ENCODE measurements around the gene PTPRC. TPM values are rescaled to one million over a fixed set of nuclear protein-coding genes. Genes with fewer than 3 reads are reported as not detected.

PTPRC gene
- total RNA-seq, 2 experiments from 2014 or later, result 177 to 241 TPM

DNA sequence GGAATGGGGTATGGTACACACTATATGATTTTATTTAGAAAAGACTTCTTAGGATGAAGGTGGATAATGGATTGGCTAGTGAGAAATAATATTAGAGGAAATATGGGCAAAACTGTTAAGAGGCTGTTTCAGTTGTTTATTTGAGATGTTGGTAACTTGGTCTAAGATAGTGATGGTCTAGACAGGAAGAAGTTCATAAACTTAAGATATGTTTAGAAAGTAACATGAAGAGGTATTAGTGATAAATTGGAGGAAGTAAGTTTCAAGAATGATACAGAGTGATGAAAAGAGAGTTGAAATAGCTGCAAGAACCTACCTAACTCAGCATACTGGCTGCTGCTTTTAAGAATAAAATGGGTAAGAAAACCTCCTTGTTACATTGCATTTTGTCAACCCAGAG, 9.2 kb upstream of the PTPRC start:
- peak overlapping the region; percentile 11 for H3K27ac ChIP-seq (ENCODE audit: low read depth, low read length, poor library complexity, severe bottlenecking)
- H3K4me1 ChIP-seq (ENCODE audit: insufficient read depth, low read length, poor library complexity, severe bottlenecking), result peaks cover 95% of the 10 kb centered on the region
- BruUV-seq (replicated peaks), result no TSS peak
- H4K20me1 ChIP-seq (ENCODE audit: insufficient read depth, low read length), result no peaks in the 10 kb centered on the region
- DNase-seq (ENCODE audit: low spot score), result no peak
- ChIA-PET POLR2A (interaction anchor here (0.9 to 12.5 kb wide), 5 partner anchors 7 to 48 kb away, joined by 4 to 405 read pairs (median 4); no protein-coding TSS in a partner anchor), CTCF (ENCODE audit: unreplicated experiment) (no interaction called here)
- no peaks in the 10 kb centered on the region for H3K9me2 ChIP-seq (ENCODE audit: insufficient read depth, low read length)
- peaks cover 43% of the 10 kb centered on the region for H3K36me3 ChIP-seq (ENCODE audit: insufficient read depth, low read length)
- peak overlapping the region; percentile 21 for H3K4me2 ChIP-seq (ENCODE audit: low read length)
- H2AFZ ChIP-seq (ENCODE audit: low read length), result peak overlapping the region; percentile 83
- H3K79me2 ChIP-seq (ENCODE audit: insufficient read depth, low read depth, low read length), result no peaks in the 10 kb centered on the region
- TF ChIP-seq, protein P1, sequence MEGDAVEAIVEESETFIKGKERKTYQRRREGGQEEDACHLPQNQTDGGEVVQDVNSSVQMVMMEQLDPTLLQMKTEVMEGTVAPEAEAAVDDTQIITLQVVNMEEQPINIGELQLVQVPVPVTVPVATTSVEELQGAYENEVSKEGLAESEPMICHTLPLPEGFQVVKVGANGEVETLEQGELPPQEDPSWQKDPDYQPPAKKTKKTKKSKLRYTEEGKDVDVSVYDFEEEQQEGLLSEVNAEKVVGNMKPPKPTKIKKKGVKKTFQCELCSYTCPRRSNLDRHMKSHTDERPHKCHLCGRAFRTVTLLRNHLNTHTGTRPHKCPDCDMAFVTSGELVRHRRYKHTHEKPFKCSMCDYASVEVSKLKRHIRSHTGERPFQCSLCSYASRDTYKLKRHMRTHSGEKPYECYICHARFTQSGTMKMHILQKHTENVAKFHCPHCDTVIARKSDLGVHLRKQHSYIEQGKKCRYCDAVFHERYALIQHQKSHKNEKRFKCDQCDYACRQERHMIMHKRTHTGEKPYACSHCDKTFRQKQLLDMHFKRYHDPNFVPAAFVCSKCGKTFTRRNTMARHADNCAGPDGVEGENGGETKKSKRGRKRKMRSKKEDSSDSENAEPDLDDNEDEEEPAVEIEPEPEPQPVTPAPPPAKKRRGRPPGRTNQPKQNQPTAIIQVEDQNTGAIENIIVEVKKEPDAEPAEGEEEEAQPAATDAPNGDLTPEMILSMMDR (conservative IDR thresholded peaks at IDR 0.05; ENCODE audit: low read length), result no peak
- TF ChIP-seq EZH2phosphoT487 (IDR thresholded peaks at IDR 0.05; ENCODE audit: borderline replicate concordance, low read depth, low read length), result no peak
- peaks cover 31% of the 10 kb centered on the region; the same call in 1 of the 2 replicates for H3K9me3 ChIP-seq (ENCODE audit: low read length)
- H3K4me3 ChIP-seq (ENCODE audit: low read depth, low read length, poor library complexity, severe bottlenecking), result no peak overlapping the region
- intact Hi-C loops (cut with micrococcal nuclease; ENCODE audit: unreplicated experiment), result loop anchor here (10.0 kb wide), 1 partner anchor 855 kb away; the partner anchor contains the start of gene DENND1B

DNA sequence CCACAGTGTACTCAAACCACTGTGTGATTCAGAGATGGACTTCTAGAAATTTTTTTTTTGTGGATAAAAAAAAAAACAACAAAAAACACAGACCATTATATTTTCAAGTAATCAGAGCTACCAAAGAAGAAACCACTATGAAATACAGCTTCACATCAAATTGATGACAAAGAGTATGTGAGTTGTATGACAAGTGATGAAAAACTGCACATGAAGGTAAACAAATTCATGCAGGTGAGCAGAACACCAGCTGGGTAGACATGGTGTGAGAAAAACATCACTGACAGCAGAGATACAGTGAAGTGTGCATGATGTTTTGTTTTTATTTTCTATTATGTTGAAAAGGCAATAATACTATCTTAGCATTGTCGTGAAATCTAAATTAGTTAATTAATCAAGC, 8.0 kb upstream of the PTPRC start:
- BruUV-seq (replicated peaks), result no TSS peak
- H3K4me1 ChIP-seq (ENCODE audit: insufficient read depth, low read length, poor library complexity, severe bottlenecking), result peaks cover 90% of the 10 kb centered on the region

More for the DNA sequence above, 8.0 kb upstream of the PTPRC start:
- H3K27ac ChIP-seq (ENCODE audit: low read depth, low read length, poor library complexity, severe bottlenecking), result peak overlapping the region; percentile 50
- no peaks in the 10 kb centered on the region for H4K20me1 ChIP-seq (ENCODE audit: insufficient read depth, low read length)
- TF ChIP-seq, protein P1 (conservative IDR thresholded peaks at IDR 0.05; ENCODE audit: low read length), result no peak
- TF ChIP-seq EZH2phosphoT487 (IDR thresholded peaks at IDR 0.05; ENCODE audit: borderline replicate concordance, low read depth, low read length), result no peak
- peaks cover 36% of the 10 kb centered on the region; the same call in 1 of the 2 replicates for H3K36me3 ChIP-seq (ENCODE audit: insufficient read depth, low read length)
- intact Hi-C loops (cut with micrococcal nuclease; ENCODE audit: unreplicated experiment), result no loop called here
- peak overlapping the region; percentile 83 for H2AFZ ChIP-seq (ENCODE audit: low read length)
- H3K4me2 ChIP-seq (ENCODE audit: low read length), result peak overlapping the region; percentile 72
- H3K4me3 ChIP-seq (ENCODE audit: low read depth, low read length, poor library complexity, severe bottlenecking), result peak overlapping the region; percentile 36
- H3K9me2 ChIP-seq (ENCODE audit: insufficient read depth, low read length), result no peaks in the 10 kb centered on the region
- peaks cover 33% of the 10 kb centered on the region; the same call in 1 of the 2 replicates for H3K9me3 ChIP-seq (ENCODE audit: low read length)
- CTCF ChIA-PET (ENCODE audit: unreplicated experiment), result interaction anchor here (1.5 kb wide), 1 partner anchor 9 kb away, joined by 5 read pairs; no protein-coding TSS in a partner anchor
- POLR2A ChIA-PET, result interaction anchor here (0.6 to 12.5 kb wide), 20 partner anchors 8 to 1071 kb away, joined by 3 to 405 read pairs (median 4); partner anchors contain the start of gene PTPRC
- no peak for DNase-seq (ENCODE audit: low spot score)
- H3K79me2 ChIP-seq (ENCODE audit: insufficient read depth, low read depth, low read length), result no peaks in the 10 kb centered on the region

All from OCI-LY7 (cell line).